HepG2 (cell line): ENCODE results near the gene EIF3A. TPM values are rescaled to one million over a fixed set of nuclear protein-coding genes. Genes with fewer than 3 reads are reported as not detected.

Experiments
- FOXM1 ChIP-seq: sonication (generic); formaldehyde crosslinking; IDR thresholded peaks from 2 replicates; pipeline ENCODE4 v1.5.0; 2020; ENCODE audit warnings: missing genetic modification reagents
- KLF12 ChIP-seq: sonication (generic); formaldehyde crosslinking; IDR thresholded peaks from 2 replicates; pipeline ENCODE4 v1.4.0; 2020; ENCODE audit warnings: missing genetic modification reagents, borderline replicate concordance
- NPAS2 ChIP-seq: sonication (generic); formaldehyde crosslinking; IDR thresholded peaks from 2 replicates; pipeline ENCODE4 v1.8.0; 2022; ENCODE audit warnings: mild to moderate bottlenecking, missing genetic modification reagents, borderline replicate concordance
- NR2F2 ChIP-seq: IDR thresholded peaks from 2 replicates; pipeline ENCODE4 v1.6.1; 2012; ENCODE audit warnings: low read depth, inconsistent platforms, borderline replicate concordance
- SUZ12 ChIP-seq: fragments of 150-350 bp; IDR thresholded peaks from 2 replicates; pipeline ENCODE4 v1.6.1; 2014; ENCODE audit warnings: low read depth, low read length
- ZNF232 ChIP-seq: sonication (generic); formaldehyde crosslinking; IDR thresholded peaks from 2 replicates; pipeline ENCODE4 v1.4.0; 2020; ENCODE audit warnings: missing genetic modification reagents, borderline replicate concordance
- ZNF256 ChIP-seq: sonication (generic); formaldehyde crosslinking; conservative IDR thresholded peaks from 2 replicates; pipeline ENCODE4 v1.4.0; 2020; ENCODE audit warnings: missing genetic modification reagents
- ZNF629 ChIP-seq: sonication (generic); formaldehyde crosslinking; conservative IDR thresholded peaks from 2 replicates; pipeline ENCODE4 v1.5.0; 2020; ENCODE audit warnings: missing genetic modification reagents
- ZNF841 ChIP-seq: sonication (generic); formaldehyde crosslinking; IDR thresholded peaks from 2 replicates; pipeline ENCODE4 v1.8.1; 2023; ENCODE audit warnings: missing genetic modification reagents, borderline replicate concordance
- polyA plus RNA-seq, 8 experiments: library from polyadenylated mRNA; depleted of rRNA in 3 of 8; stranded (reverse) in 7 of 8; unstranded in 1 of 8; fragments of >200 nt; fragmentation: Illumina TruSeq in 4 of 8; extraction: Trizol in 4 of 8; gene quantifications; 2 replicates each; pipeline versions ENCODE4 v1.2.1 to v1.2.3, GENCODE V29; 2011 to 2016; ENCODE audit warnings: low read depth in 4 of 8, missing spikeins in 1 of 8, mixed read lengths in 1 of 8; ENCODE audit not compliant: insufficient read depth in 1 of 8
- total RNA-seq, 5 experiments: library from RNA; depleted of rRNA; stranded (reverse); fragments of >200 nt; fragmentation: Illumina TruSeq; extraction: Trizol; gene quantifications; 2 replicates each; pipeline ENCODE4 v1.2.3, GENCODE V29; 2016; ENCODE audit warnings: low read depth in 1 of 5
- TF ChIP-seq, protein P1 (sequence below): sonication (generic); formaldehyde crosslinking; IDR thresholded peaks from 2 replicates; pipeline ENCODE4 v1.4.0; 2020; ENCODE audit warnings: low read depth, missing genetic modification reagents
- TF ChIP-seq, protein P2 (sequence below): sonication (generic); formaldehyde crosslinking; IDR thresholded peaks from 2 replicates; pipeline ENCODE4 v1.5.0; 2020; ENCODE audit warnings: missing genetic modification reagents
- TF ChIP-seq, protein P3 (sequence below): IDR thresholded peaks from 2 replicates; pipeline ENCODE4 v1.4.0; 2020; ENCODE audit warnings: mild to moderate bottlenecking, missing genetic modification reagents
- TF ChIP-seq, protein P4 (sequence below): sonication (generic); formaldehyde crosslinking; IDR thresholded peaks from 2 replicates; pipeline ENCODE4 v1.4.0; 2020; ENCODE audit warnings: missing genetic modification reagents

Gene EIF3A
- total and polyA plus RNA-seq, 2 of the 13 experiments (the other 11 are each of a cell fraction or from before 2014, with no cell fraction given): 25.6 to 117 TPM

DNA sequence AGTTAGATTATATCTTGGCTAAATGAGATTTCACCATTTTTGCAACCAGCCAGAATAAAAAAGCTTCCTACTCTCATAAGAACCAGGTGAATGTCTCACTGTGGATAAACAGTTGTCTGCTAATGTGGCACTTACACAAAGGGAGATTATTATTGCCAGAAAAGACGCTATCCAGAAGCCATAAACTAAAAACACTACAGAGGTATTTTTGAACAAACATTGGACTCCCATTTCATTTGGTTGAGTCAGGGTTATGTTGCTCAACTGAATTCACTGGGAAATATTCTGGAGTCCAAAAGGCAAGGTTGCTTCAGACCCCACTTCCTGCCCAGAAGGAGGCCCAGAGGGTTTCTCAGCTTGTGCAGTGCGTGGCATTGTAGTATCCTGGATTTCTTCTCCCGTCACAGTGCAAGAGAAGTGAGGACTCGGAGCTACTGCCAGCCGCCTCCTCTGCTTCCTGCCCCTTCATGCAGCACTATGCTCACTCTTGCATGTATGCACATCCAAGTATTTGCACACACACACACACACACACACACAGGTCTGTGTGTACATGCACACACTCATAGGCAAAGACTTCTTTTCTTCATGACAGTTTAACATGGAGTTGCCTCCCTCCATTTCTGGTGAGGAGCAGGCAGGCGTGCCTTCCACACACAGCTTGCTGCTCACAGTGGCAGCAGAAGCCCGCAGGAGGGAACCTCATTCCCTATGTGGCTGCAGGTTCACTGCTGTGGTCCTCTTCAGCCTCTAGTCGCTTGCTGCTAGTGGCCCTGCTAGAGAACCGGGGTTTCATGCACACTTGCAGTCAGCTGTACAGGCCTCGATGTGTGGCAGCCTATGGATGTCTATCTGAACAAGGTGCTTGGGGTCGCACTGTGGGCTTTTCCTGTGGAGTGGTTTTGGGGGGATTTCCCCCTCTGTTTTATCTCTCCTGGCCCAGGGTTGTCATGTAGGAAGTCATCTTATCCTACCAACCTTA is 33.4 kb upstream of the EIF3A start (continued):
- TF ChIP-seq, protein P1, sequence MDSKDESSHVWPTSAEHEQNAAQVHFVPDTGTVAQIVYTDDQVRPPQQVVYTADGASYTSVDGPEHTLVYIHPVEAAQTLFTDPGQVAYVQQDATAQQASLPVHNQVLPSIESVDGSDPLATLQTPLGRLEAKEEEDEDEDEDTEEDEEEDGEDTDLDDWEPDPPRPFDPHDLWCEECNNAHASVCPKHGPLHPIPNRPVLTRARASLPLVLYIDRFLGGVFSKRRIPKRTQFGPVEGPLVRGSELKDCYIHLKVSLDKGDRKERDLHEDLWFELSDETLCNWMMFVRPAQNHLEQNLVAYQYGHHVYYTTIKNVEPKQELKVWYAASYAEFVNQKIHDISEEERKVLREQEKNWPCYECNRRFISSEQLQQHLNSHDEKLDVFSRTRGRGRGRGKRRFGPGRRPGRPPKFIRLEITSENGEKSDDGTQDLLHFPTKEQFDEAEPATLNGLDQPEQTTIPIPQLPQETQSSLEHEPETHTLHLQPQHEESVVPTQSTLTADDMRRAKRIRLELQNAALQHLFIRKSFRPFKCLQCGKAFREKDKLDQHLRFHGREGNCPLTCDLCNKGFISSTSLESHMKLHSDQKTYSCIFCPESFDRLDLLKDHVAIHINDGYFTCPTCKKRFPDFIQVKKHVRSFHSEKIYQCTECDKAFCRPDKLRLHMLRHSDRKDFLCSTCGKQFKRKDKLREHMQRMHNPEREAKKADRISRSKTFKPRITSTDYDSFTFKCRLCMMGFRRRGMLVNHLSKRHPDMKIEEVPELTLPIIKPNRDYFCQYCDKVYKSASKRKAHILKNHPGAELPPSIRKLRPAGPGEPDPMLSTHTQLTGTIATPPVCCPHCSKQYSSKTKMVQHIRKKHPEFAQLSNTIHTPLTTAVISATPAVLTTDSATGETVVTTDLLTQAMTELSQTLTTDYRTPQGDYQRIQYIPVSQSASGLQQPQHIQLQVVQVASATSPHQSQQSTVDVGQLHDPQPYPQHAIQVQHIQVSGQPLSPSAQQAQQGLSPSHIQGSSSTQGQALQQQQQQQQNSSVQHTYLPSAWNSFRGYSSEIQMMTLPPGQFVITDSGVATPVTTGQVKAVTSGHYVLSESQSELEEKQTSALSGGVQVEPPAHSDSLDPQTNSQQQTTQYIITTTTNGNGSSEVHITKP (CRISPR knock-in tag): peak; percentile 69; the same call in 1 of the 2 replicates
- TF ChIP-seq, protein P2, sequence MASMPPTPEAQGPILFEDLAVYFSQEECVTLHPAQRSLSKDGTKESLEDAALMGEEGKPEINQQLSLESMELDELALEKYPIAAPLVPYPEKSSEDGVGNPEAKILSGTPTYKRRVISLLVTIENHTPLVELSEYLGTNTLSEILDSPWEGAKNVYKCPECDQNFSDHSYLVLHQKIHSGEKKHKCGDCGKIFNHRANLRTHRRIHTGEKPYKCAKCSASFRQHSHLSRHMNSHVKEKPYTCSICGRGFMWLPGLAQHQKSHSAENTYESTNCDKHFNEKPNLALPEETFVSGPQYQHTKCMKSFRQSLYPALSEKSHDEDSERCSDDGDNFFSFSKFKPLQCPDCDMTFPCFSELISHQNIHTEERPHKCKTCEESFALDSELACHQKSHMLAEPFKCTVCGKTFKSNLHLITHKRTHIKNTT (CRISPR knock-in tag): no peak
- TF ChIP-seq ZNF841 (CRISPR knock-in tag) (no peak), NR2F2 (peak; percentile 54; the same call in 1 of the 2 replicates), NPAS2 (CRISPR knock-in tag) (no peak), SUZ12 (no peak), ZNF256 (CRISPR knock-in tag) (no peak), FOXM1 (CRISPR knock-in tag) (no peak), ZNF629 (CRISPR knock-in tag) (0 out of 2 replicates have a peak, but pooled peaks have one; percentile 36), KLF12 (CRISPR knock-in tag) (no peak), ZNF232 (CRISPR knock-in tag) (peak; percentile 17; the same call in 1 of the 2 replicates)
- TF ChIP-seq, protein P3, sequence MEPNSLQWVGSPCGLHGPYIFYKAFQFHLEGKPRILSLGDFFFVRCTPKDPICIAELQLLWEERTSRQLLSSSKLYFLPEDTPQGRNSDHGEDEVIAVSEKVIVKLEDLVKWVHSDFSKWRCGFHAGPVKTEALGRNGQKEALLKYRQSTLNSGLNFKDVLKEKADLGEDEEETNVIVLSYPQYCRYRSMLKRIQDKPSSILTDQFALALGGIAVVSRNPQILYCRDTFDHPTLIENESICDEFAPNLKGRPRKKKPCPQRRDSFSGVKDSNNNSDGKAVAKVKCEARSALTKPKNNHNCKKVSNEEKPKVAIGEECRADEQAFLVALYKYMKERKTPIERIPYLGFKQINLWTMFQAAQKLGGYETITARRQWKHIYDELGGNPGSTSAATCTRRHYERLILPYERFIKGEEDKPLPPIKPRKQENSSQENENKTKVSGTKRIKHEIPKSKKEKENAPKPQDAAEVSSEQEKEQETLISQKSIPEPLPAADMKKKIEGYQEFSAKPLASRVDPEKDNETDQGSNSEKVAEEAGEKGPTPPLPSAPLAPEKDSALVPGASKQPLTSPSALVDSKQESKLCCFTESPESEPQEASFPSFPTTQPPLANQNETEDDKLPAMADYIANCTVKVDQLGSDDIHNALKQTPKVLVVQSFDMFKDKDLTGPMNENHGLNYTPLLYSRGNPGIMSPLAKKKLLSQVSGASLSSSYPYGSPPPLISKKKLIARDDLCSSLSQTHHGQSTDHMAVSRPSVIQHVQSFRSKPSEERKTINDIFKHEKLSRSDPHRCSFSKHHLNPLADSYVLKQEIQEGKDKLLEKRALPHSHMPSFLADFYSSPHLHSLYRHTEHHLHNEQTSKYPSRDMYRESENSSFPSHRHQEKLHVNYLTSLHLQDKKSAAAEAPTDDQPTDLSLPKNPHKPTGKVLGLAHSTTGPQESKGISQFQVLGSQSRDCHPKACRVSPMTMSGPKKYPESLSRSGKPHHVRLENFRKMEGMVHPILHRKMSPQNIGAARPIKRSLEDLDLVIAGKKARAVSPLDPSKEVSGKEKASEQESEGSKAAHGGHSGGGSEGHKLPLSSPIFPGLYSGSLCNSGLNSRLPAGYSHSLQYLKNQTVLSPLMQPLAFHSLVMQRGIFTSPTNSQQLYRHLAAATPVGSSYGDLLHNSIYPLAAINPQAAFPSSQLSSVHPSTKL (CRISPR knock-in tag): peak; percentile 95
- TF ChIP-seq, protein P4, sequence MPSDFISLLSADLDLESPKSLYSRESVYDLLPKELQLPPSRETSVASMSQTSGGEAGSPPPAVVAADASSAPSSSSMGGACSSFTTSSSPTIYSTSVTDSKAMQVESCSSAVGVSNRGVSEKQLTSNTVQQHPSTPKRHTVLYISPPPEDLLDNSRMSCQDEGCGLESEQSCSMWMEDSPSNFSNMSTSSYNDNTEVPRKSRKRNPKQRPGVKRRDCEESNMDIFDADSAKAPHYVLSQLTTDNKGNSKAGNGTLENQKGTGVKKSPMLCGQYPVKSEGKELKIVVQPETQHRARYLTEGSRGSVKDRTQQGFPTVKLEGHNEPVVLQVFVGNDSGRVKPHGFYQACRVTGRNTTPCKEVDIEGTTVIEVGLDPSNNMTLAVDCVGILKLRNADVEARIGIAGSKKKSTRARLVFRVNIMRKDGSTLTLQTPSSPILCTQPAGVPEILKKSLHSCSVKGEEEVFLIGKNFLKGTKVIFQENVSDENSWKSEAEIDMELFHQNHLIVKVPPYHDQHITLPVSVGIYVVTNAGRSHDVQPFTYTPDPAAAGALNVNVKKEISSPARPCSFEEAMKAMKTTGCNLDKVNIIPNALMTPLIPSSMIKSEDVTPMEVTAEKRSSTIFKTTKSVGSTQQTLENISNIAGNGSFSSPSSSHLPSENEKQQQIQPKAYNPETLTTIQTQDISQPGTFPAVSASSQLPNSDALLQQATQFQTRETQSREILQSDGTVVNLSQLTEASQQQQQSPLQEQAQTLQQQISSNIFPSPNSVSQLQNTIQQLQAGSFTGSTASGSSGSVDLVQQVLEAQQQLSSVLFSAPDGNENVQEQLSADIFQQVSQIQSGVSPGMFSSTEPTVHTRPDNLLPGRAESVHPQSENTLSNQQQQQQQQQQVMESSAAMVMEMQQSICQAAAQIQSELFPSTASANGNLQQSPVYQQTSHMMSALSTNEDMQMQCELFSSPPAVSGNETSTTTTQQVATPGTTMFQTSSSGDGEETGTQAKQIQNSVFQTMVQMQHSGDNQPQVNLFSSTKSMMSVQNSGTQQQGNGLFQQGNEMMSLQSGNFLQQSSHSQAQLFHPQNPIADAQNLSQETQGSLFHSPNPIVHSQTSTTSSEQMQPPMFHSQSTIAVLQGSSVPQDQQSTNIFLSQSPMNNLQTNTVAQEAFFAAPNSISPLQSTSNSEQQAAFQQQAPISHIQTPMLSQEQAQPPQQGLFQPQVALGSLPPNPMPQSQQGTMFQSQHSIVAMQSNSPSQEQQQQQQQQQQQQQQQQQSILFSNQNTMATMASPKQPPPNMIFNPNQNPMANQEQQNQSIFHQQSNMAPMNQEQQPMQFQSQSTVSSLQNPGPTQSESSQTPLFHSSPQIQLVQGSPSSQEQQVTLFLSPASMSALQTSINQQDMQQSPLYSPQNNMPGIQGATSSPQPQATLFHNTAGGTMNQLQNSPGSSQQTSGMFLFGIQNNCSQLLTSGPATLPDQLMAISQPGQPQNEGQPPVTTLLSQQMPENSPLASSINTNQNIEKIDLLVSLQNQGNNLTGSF (CRISPR knock-in tag): no peak
